HAP-1 (cell line): Measurements from ENCODE around the gene CLIP2.
A peak's percentile ranks its signal among the peaks of the same experiment; 100 is the strongest.
"Not testable (repeated sequence)": the region's sequence is repeated elsewhere in the genome, so short reads cannot be mapped to it uniquely, and the experiment has no call there.

Experiments used
- DNase-seq, 2 experiments: peaks; one replicate each; pipeline ENCODE4 v3.0.0-alpha.2; 2016 to 2020; ENCODE audit warnings: low spot score in 2 of 2
- H3K27me3 ChIP-seq: fragments of 250-450 bp; sonication (Bioruptor Pico); 2 replicates; pipeline ENCODE4 v1.5.1; 2020; ENCODE audit warnings: low read depth, mild to moderate bottlenecking, moderate library complexity
- H3K36me3 ChIP-seq: fragments of 250-450 bp; sonication (Bioruptor Pico); replicated peaks from 2 replicates; pipeline ENCODE4 v1.5.1; 2020; ENCODE audit warnings: mild to moderate bottlenecking
- H3K4me1 ChIP-seq: fragments of 250-450 bp; sonication (Bioruptor Pico); 2 replicates; pipeline ENCODE4 v1.5.1; 2020; ENCODE audit warnings: mild to moderate bottlenecking
- H3K4me3 ChIP-seq: fragments of 250-450 bp; sonication (Bioruptor Pico); 2 replicates; pipeline ENCODE4 v1.5.1; 2020; ENCODE audit warnings: mild to moderate bottlenecking, moderate library complexity
- H3K9me3 ChIP-seq: fragments of 250-450 bp; sonication (Bioruptor Pico); 2 replicates; pipeline ENCODE4 v1.5.1; 2020; ENCODE audit warnings: mild to moderate bottlenecking, moderate library complexity
- in situ Hi-C: fragments of 300-500 bp; cut with MboI; formaldehyde crosslinking; loops from 3 replicates; pipeline ENCODE4 v1.14.3; 2020; ENCODE audit warnings: low sequenced_read_pairs, inconsistent platforms, mixed read lengths

Gene CLIP2

GRCh38 chr7:74344786-74345185, 55.6 kb downstream of the CLIP2 start:
- no peaks in the 10 kb centered on the region for H3K27me3 ChIP-seq
- no peak for DNase-seq
- H3K4me1 ChIP-seq, result no peaks in the 10 kb centered on the region
- H3K4me3 ChIP-seq, result no peak overlapping the region
- no peaks in the 10 kb centered on the region for H3K9me3 ChIP-seq
- H3K36me3 ChIP-seq, result no peaks in the 10 kb centered on the region; the same call in 1 of the 2 replicates
- in situ Hi-C loops, result no loop called here

- no peak for DNase-seq
- H3K9me3 ChIP-seq, result no peaks in the 10 kb centered on the region
- no peaks in the 10 kb centered on the region; the same call in 1 of the 2 replicates for H3K36me3 ChIP-seq
- no peaks in the 10 kb centered on the region for H3K4me1 ChIP-seq
- in situ Hi-C loops, result no loop called here
- H3K27me3 ChIP-seq, result no peaks in the 10 kb centered on the region
- no peak overlapping the region for H3K4me3 ChIP-seq
Observed at GRCh38 chr7:74345970-74346369, 56.8 kb downstream of the CLIP2 start.

GRCh38 chr7:74349621-74350020, 60.4 kb downstream of the CLIP2 start:
- in situ Hi-C loops, result no loop called here
- no peak for DNase-seq
- Histone ChIP-seq H3K36me3 (no peaks in the 10 kb centered on the region), H3K4me1 (no peaks in the 10 kb centered on the region), H3K4me3 (no peak overlapping the region), H3K9me3 (no peaks in the 10 kb centered on the region), H3K27me3 (no peaks in the 10 kb centered on the region)

- no peak for DNase-seq
- no peaks in the 10 kb centered on the region for H3K36me3 ChIP-seq
- in situ Hi-C loops, result no loop called here
- H3K4me1 ChIP-seq, result no peaks in the 10 kb centered on the region
- no peaks in the 10 kb centered on the region for H3K27me3 ChIP-seq
- H3K4me3 ChIP-seq, result no peak overlapping the region
- no peaks in the 10 kb centered on the region; the same call in 1 of the 2 replicates for H3K9me3 ChIP-seq
Observed at GRCh38 chr7:74350751-74351150, 61.5 kb downstream of the CLIP2 start.

GRCh38 chr7:74351836-74352235, 62.6 kb downstream of the CLIP2 start:
- no peaks in the 10 kb centered on the region for H3K27me3 ChIP-seq
- H3K9me3 ChIP-seq, result peaks cover 4% of the 10 kb centered on the region
- in situ Hi-C loops, result no loop called here
- peaks cover 3% of the 10 kb centered on the region for H3K36me3 ChIP-seq
- H3K4me3 ChIP-seq, result no peak overlapping the region
- H3K4me1 ChIP-seq, result no peaks in the 10 kb centered on the region
- no peak for DNase-seq

GRCh38 chr7:74352551-74353138, 63.4 kb downstream of the CLIP2 start:
- H3K4me3 ChIP-seq, H3K27me3 ChIP-seq, in situ Hi-C loops, DNase-seq, H3K4me1 ChIP-seq, H3K9me3 ChIP-seq, H3K36me3 ChIP-seq: not testable (repeated sequence)

GRCh38 chr7:74354009-74354408, 64.8 kb downstream of the CLIP2 start:
- H3K27me3 ChIP-seq, result no peaks in the 10 kb centered on the region
- H3K9me3 ChIP-seq, result peaks cover 4% of the 10 kb centered on the region
- no peaks in the 10 kb centered on the region for H3K4me1 ChIP-seq
- no peak for DNase-seq
- H3K36me3 ChIP-seq, result peaks cover 3% of the 10 kb centered on the region
- in situ Hi-C loops, result no loop called here
- no peak overlapping the region for H3K4me3 ChIP-seq

GRCh38 chr7:74355091-74355490, 65.9 kb downstream of the CLIP2 start:
- Histone ChIP-seq H3K4me3 (no peak overlapping the region), H3K9me3 (peaks cover 4% of the 10 kb centered on the region), H3K36me3 (peaks cover 3% of the 10 kb centered on the region), H3K27me3 (no peaks in the 10 kb centered on the region), H3K4me1 (no peaks in the 10 kb centered on the region)
- DNase-seq, result peak in 1 of 2 experiments; percentile 28
- in situ Hi-C loops, result no loop called here

- in situ Hi-C loops, result no loop called here
- Histone ChIP-seq H3K4me3 (no peak overlapping the region), H3K27me3 (no peaks in the 10 kb centered on the region), H3K4me1 (no peaks in the 10 kb centered on the region), H3K36me3 (peaks cover 3% of the 10 kb centered on the region), H3K9me3 (peaks cover 4% of the 10 kb centered on the region)
- no peak for DNase-seq
Observed at GRCh38 chr7:74356589-74357315, 67.5 kb downstream of the CLIP2 start.

- Histone ChIP-seq H3K27me3 (no peaks in the 10 kb centered on the region), H3K9me3 (peaks cover 4% of the 10 kb centered on the region), H3K36me3 (peaks cover 3% of the 10 kb centered on the region), H3K4me1 (no peaks in the 10 kb centered on the region), H3K4me3 (no peak overlapping the region)
- in situ Hi-C loops, result no loop called here
- DNase-seq, result no peak
Observed at GRCh38 chr7:74360008-74360407, 70.8 kb downstream of the CLIP2 start.

- no peaks in the 10 kb centered on the region; the same call in 1 of the 2 replicates for H3K36me3 ChIP-seq
- in situ Hi-C loops, result no loop called here
- H3K4me3 ChIP-seq, result no peak overlapping the region
- peaks cover 3% of the 10 kb centered on the region; the same call in 1 of the 2 replicates for H3K4me1 ChIP-seq
- H3K9me3 ChIP-seq, result no peaks in the 10 kb centered on the region
- H3K27me3 ChIP-seq, result no peaks in the 10 kb centered on the region
- DNase-seq, result no peak
Observed at GRCh38 chr7:74362266-74362665, 73.1 kb downstream of the CLIP2 start.

GRCh38 chr7:74364061-74364460, 74.9 kb downstream of the CLIP2 start:
- in situ Hi-C loops, result no loop called here
- Histone ChIP-seq H3K9me3 (no peaks in the 10 kb centered on the region), H3K27me3 (no peaks in the 10 kb centered on the region), H3K4me1 (peaks cover 3% of the 10 kb centered on the region; the same call in 1 of the 2 replicates), H3K4me3 (no peak overlapping the region), H3K36me3 (no peaks in the 10 kb centered on the region; the same call in 1 of the 2 replicates)
- DNase-seq, result peak in 1 of 2 experiments; percentile 40

GRCh38 chr7:74365322-74366022, 76.3 kb downstream of the CLIP2 start:
- peak; percentile 84 to 94 for DNase-seq
- Histone ChIP-seq H3K27me3 (no peaks in the 10 kb centered on the region), H3K9me3 (no peaks in the 10 kb centered on the region), H3K4me1 (peaks cover 3% of the 10 kb centered on the region; the same call in 1 of the 2 replicates), H3K4me3 (no peak overlapping the region), H3K36me3 (no peaks in the 10 kb centered on the region)
- in situ Hi-C loops, result no loop called here
